Vagina (tissue), 2 donors: ENCODE measurements around the gene ACADSB. TPM values are rescaled to one million over a fixed set of nuclear protein-coding genes. Genes with fewer than 3 reads are reported as not detected.
A peak's percentile ranks its signal among the peaks of the same experiment; 100 is the strongest.

ENCODE experiments used
- DNase-seq, 2 donors: peaks; one replicate each; pipeline ENCODE4 v3.0.0-alpha.2; 2017; ENCODE audit errors: extremely low spot score in 2 of 2
- H3K27ac ChIP-seq: fragments of 200-600 bp; sonication (generic); one replicate; pipeline ENCODE4 v1.5.1; 2019
- H3K27me3 ChIP-seq: fragments of 200-600 bp; sonication (generic); one replicate; pipeline ENCODE4 v1.5.1; 2019
- H3K36me3 ChIP-seq, 2 donors: fragments of 200-600 bp; sonication (generic); one replicate each; pipeline ENCODE4 v1.5.1; 2017 to 2019
- H3K4me1 ChIP-seq: fragments of 200-600 bp; sonication (generic); one replicate; pipeline ENCODE4 v1.5.1; 2019
- H3K4me3 ChIP-seq, 2 donors: fragments of 200-600 bp; sonication (generic); 1 replicate in 1 of 2; 2 replicates in 1 of 2; pipeline ENCODE4 v1.5.1; 2016 to 2019
- H3K9me3 ChIP-seq: fragments of 200-600 bp; sonication (generic); one replicate; pipeline ENCODE4 v1.5.1; 2019
- CTCF ChIP-seq, 3 experiments: fragments of 450-650 bp in 2 of 3; fragments of 200-600 bp in 1 of 3; sonication (generic) in 1 of 3; IDR thresholded peaks; one replicate each; pipeline ENCODE4 v1.5.1; 2017 to 2019; ENCODE audit warnings: antibody characterized with exemption in 3 of 3, mild to moderate bottlenecking in 2 of 3, moderate library complexity in 2 of 3
- POLR2A ChIP-seq, 2 donors: fragments of 450-650 bp; IDR thresholded peaks; one replicate each; pipeline ENCODE4 v1.6.1; 2017; ENCODE audit warnings: antibody characterized with exemption in 2 of 2, mild to moderate bottlenecking in 2 of 2, moderate library complexity in 2 of 2
- POLR2AphosphoS5 ChIP-seq, 2 donors: sonication (generic); formaldehyde crosslinking; IDR thresholded peaks; one replicate each; pipeline ENCODE4 v1.9.0; 2017; ENCODE audit warnings: antibody characterized with exemption in 2 of 2, mild to moderate bottlenecking in 2 of 2, low read depth in 1 of 2; ENCODE audit not compliant: insufficient read depth in 1 of 2
- intact Hi-C: fragments of 100-400 bp; cut with DNase I; formaldehyde crosslinking; loops from one replicate; pipeline ENCODE4 v1.15.1; 2023
- total RNA-seq: library from RNA; depleted of rRNA; stranded (reverse); fragments of >200 nt; gene quantifications from one replicate; pipeline ENCODE4 v1.2.3, GENCODE V29; 2016

ACADSB gene
- total RNA-seq, 1 donor from 2014 or later = 10.3 TPM

- intact Hi-C loops = no loop called here
- TF ChIP-seq POLR2AphosphoS5 (IDR thresholded peaks at IDR 0.05; ENCODE audit: insufficient read depth in 1 of 2, low read depth in 1 of 2) (no peak), CTCF (IDR thresholded peaks at IDR 0.05) (no peak), POLR2A (IDR thresholded peaks at IDR 0.05) (no peak)
- Histone ChIP-seq H3K27ac (no peak overlapping the region), H3K4me3 (no peak overlapping the region), H3K9me3 (no peaks in the 10 kb centered on the region), H3K4me1 (peaks cover 4% of the 10 kb centered on the region), H3K36me3 (no peaks in the 10 kb centered on the region), H3K27me3 (no peaks in the 10 kb centered on the region)
- no peak for DNase-seq
These were observed 34.2 kb upstream of the ACADSB start for GRCh38 chr10:122974543-122975064.

GRCh38 chr10:122980209-122981065 is 28.4 kb upstream of the ACADSB start, which contains the start of gene PSTK:
PSTK (plus strand) TSS chr10:122980401; CDS start chr10:122980480, 79 bp downstream.
- no peaks in the 10 kb centered on the region for H3K9me3 ChIP-seq

GRCh38 chr10:122981066-122981464 is 27.7 kb upstream of the ACADSB start:
- H3K27ac ChIP-seq = no peak overlapping the region
- no peak for DNase-seq
- no peaks in the 10 kb centered on the region for H3K9me3 ChIP-seq
- H3K4me1 ChIP-seq = peaks cover 15% of the 10 kb centered on the region
- TF ChIP-seq POLR2A (IDR thresholded peaks at IDR 0.05) = no peak
- TF ChIP-seq CTCF (IDR thresholded peaks at IDR 0.05) = no peak
- no peak for TF ChIP-seq POLR2AphosphoS5 (IDR thresholded peaks at IDR 0.05; ENCODE audit: insufficient read depth in 1 of 2, low read depth in 1 of 2)
- H3K27me3 ChIP-seq = no peaks in the 10 kb centered on the region
- H3K36me3 ChIP-seq = no peaks in the 10 kb centered on the region
- intact Hi-C loops = no loop called here
- peak overlapping the region; percentile 57 to 76 for H3K4me3 ChIP-seq

More at GRCh38 chr10:122980209-122981065, 28.4 kb upstream of the ACADSB start, which contains the start of gene PSTK:
- DNase-seq = peak in 1 of 2 donors; percentile 91
- Histone ChIP-seq H3K36me3 (no peaks in the 10 kb centered on the region), H3K4me1 (peaks cover 15% of the 10 kb centered on the region), H3K27ac (peak within 1 kb of the TSS; percentile 89), H3K27me3 (no peaks in the 10 kb centered on the region), H3K4me3 (peak within 1 kb of the TSS; percentile 57 to 76)
- intact Hi-C loops = no loop called here
- TF ChIP-seq CTCF (IDR thresholded peaks at IDR 0.05) (peak; percentile 79 to 93 (median 87)), POLR2A (IDR thresholded peaks at IDR 0.05) (no peak), POLR2AphosphoS5 (IDR thresholded peaks at IDR 0.05; ENCODE audit: insufficient read depth in 1 of 2, low read depth in 1 of 2) (peak; percentile 87 to 89)

GRCh38 chr10:122983898-122984297 is 24.9 kb upstream of the ACADSB start:
- TF ChIP-seq CTCF (IDR thresholded peaks at IDR 0.05) (no peak), POLR2AphosphoS5 (IDR thresholded peaks at IDR 0.05; ENCODE audit: insufficient read depth in 1 of 2, low read depth in 1 of 2) (no peak), POLR2A (IDR thresholded peaks at IDR 0.05) (no peak)
- Histone ChIP-seq H3K9me3 (no peaks in the 10 kb centered on the region), H3K27ac (no peak overlapping the region), H3K36me3 (no peaks in the 10 kb centered on the region), H3K4me1 (peaks cover 15% of the 10 kb centered on the region), H3K4me3 (no peak overlapping the region), H3K27me3 (no peaks in the 10 kb centered on the region)
- intact Hi-C loops = no loop called here
- no peak for DNase-seq

GRCh38 chr10:122984708-122985107 is 24.1 kb upstream of the ACADSB start:
- TF ChIP-seq POLR2AphosphoS5 (IDR thresholded peaks at IDR 0.05; ENCODE audit: insufficient read depth in 1 of 2, low read depth in 1 of 2) (no peak), POLR2A (IDR thresholded peaks at IDR 0.05) (no peak), CTCF (IDR thresholded peaks at IDR 0.05) (no peak)
- no peak overlapping the region for H3K4me3 ChIP-seq
- intact Hi-C loops = no loop called here
- H3K9me3 ChIP-seq = no peaks in the 10 kb centered on the region
- DNase-seq = no peak
- H3K36me3 ChIP-seq = no peaks in the 10 kb centered on the region
- peaks cover 10% of the 10 kb centered on the region for H3K4me1 ChIP-seq
- H3K27me3 ChIP-seq = no peaks in the 10 kb centered on the region
- H3K27ac ChIP-seq = no peak overlapping the region
